DOHH2 (cell line): ENCODE data around the gene SHMT2.

Experiments
- H3F3A ChIP-seq: fragments of 200-600 bp; sonication (generic), shearing (Covaris generic); 2 replicates; pipeline ENCODE4 v1.6.0; 2016; ENCODE audit warnings: antibody characterized with exemption, mild to moderate bottlenecking; ENCODE audit not compliant: control insufficient read depth, insufficient read depth
- H3K27ac ChIP-seq: fragments of 200-600 bp; sonication (generic); 2 replicates; pipeline ENCODE4 v1.5.1; 2014; ENCODE audit warnings: low read depth, mild to moderate bottlenecking, low read length, moderate library complexity
- H3K27me3 ChIP-seq: fragments of 200-600 bp; sonication (generic); 2 replicates; pipeline ENCODE4 v1.6.1; 2014; ENCODE audit warnings: mild to moderate bottlenecking, low read length, mixed read lengths; ENCODE audit not compliant: control insufficient read depth
- H3K36me3 ChIP-seq: fragments of 200-600 bp; sonication (generic); 2 replicates; pipeline ENCODE4 v1.6.1; 2014; ENCODE audit warnings: mild to moderate bottlenecking, low read length, moderate library complexity, mixed read lengths; ENCODE audit not compliant: control insufficient read depth
- H3K4me1 ChIP-seq: fragments of 200-600 bp; sonication (generic); 2 replicates; pipeline ENCODE4 v1.6.1; 2014; ENCODE audit warnings: mild to moderate bottlenecking, low read length, mixed read lengths; ENCODE audit not compliant: control insufficient read depth
- H3K4me2 ChIP-seq: fragments of 200-600 bp; sonication (generic); 2 replicates; pipeline ENCODE4 v1.6.0; 2014; ENCODE audit warnings: mild to moderate bottlenecking, low read length, moderate library complexity
- H3K4me3 ChIP-seq: fragments of 200-600 bp; sonication (generic); 2 replicates; pipeline ENCODE4 v1.5.1; 2014; ENCODE audit warnings: mild to moderate bottlenecking, low read length, mixed read lengths
- H3K79me2 ChIP-seq: fragments of 200-600 bp; sonication (generic); 2 replicates; pipeline ENCODE4 v1.6.1; 2014; ENCODE audit warnings: mild to moderate bottlenecking, low read length, mixed read lengths; ENCODE audit not compliant: control insufficient read depth
- H3K9me2 ChIP-seq: fragments of 200-600 bp; sonication (generic); replicated peaks from 2 replicates; pipeline ENCODE4 v1.6.1; 2014; ENCODE audit warnings: mild to moderate bottlenecking, low read length, mixed read lengths; ENCODE audit not compliant: control insufficient read depth
- H3K9me3 ChIP-seq: fragments of 200-600 bp; sonication (generic); 2 replicates; pipeline ENCODE4 v1.6.1; 2014; ENCODE audit warnings: antibody characterized with exemption, low read length, mixed read lengths; ENCODE audit not compliant: control insufficient read depth, insufficient read depth
- H4K20me1 ChIP-seq: fragments of 200-600 bp; sonication (generic); 2 replicates; pipeline ENCODE4 v1.6.0; 2014; ENCODE audit warnings: low read depth, mild to moderate bottlenecking, antibody characterized with exemption, low read length, moderate library complexity; ENCODE audit not compliant: control insufficient read depth, insufficient read depth
- CTCF ChIP-seq: fragments of 200-600 bp; sonication (generic); IDR thresholded peaks from one replicate; pipeline ENCODE4 v1.5.1; 2014; ENCODE audit warnings: antibody characterized with exemption, mild to moderate bottlenecking, low read depth, low read length; ENCODE audit not compliant: poor library complexity, severe bottlenecking
- EZH2phosphoT487 ChIP-seq: fragments of 200-600 bp; sonication (generic); IDR thresholded peaks from 2 replicates; pipeline ENCODE4 v1.6.1; 2017; ENCODE audit warnings: borderline replicate concordance, mild to moderate bottlenecking, antibody characterized with exemption, low read length, moderate library complexity, mixed read lengths

SHMT2 gene

GRCh38 chr12:57181561-57182155 lies 47.9 kb upstream of the SHMT2 start:
- Histone ChIP-seq H3F3A (0 out of 2 replicates have a peak, but pooled peaks cover 1% of the 10 kb centered on the region), H3K4me1 (peaks cover 15% of the 10 kb centered on the region), H3K9me3 (no peaks in the 10 kb centered on the region), H3K36me3 (no peaks in the 10 kb centered on the region), H3K9me2 (no peaks in the 10 kb centered on the region), H3K27me3 (peaks cover 4% of the 10 kb centered on the region; the same call in 1 of the 2 replicates), H3K4me2 (no peak overlapping the region), H3K79me2 (no peaks in the 10 kb centered on the region), H3K27ac (no peak overlapping the region), H3K4me3 (no peak overlapping the region), H4K20me1 (no peaks in the 10 kb centered on the region)
- TF ChIP-seq EZH2phosphoT487 = no peak

GRCh38 chr12:57182918-57183575 lies 46.5 kb upstream of the SHMT2 start:
- Histone ChIP-seq H3K27ac (no peak overlapping the region), H3K9me2 (no peaks in the 10 kb centered on the region), H3K4me1 (peaks cover 6% of the 10 kb centered on the region), H3K4me2 (no peak overlapping the region), H3K4me3 (no peak overlapping the region), H3K27me3 (peaks cover 4% of the 10 kb centered on the region; the same call in 1 of the 2 replicates), H3F3A (no peaks in the 10 kb centered on the region), H3K36me3 (no peaks in the 10 kb centered on the region), H3K9me3 (no peaks in the 10 kb centered on the region), H4K20me1 (no peaks in the 10 kb centered on the region), H3K79me2 (no peaks in the 10 kb centered on the region)
- TF ChIP-seq EZH2phosphoT487 = no peak
- TF ChIP-seq CTCF = peak; percentile 98

GRCh38 chr12:57183939-57184725 lies 45.4 kb upstream of the SHMT2 start:
- Histone ChIP-seq H3K36me3 (no peaks in the 10 kb centered on the region), H3K4me1 (peaks cover 2% of the 10 kb centered on the region; the same call in 1 of the 2 replicates), H3F3A (no peaks in the 10 kb centered on the region), H4K20me1 (no peaks in the 10 kb centered on the region), H3K27me3 (peaks cover 4% of the 10 kb centered on the region; the same call in 1 of the 2 replicates), H3K27ac (no peak overlapping the region), H3K9me3 (no peaks in the 10 kb centered on the region), H3K4me3 (no peak overlapping the region), H3K79me2 (no peaks in the 10 kb centered on the region), H3K4me2 (no peak overlapping the region), H3K9me2 (no peaks in the 10 kb centered on the region)
- TF ChIP-seq EZH2phosphoT487 (no peak), CTCF (no peak)
